Measurements from ENCODE around the gene LIMD2.
"Not testable (repeated sequence)": the region's sequence is repeated elsewhere in the genome, so short reads cannot be mapped to it uniquely, and the experiment has no call there.

Gene LIMD2

DNA sequence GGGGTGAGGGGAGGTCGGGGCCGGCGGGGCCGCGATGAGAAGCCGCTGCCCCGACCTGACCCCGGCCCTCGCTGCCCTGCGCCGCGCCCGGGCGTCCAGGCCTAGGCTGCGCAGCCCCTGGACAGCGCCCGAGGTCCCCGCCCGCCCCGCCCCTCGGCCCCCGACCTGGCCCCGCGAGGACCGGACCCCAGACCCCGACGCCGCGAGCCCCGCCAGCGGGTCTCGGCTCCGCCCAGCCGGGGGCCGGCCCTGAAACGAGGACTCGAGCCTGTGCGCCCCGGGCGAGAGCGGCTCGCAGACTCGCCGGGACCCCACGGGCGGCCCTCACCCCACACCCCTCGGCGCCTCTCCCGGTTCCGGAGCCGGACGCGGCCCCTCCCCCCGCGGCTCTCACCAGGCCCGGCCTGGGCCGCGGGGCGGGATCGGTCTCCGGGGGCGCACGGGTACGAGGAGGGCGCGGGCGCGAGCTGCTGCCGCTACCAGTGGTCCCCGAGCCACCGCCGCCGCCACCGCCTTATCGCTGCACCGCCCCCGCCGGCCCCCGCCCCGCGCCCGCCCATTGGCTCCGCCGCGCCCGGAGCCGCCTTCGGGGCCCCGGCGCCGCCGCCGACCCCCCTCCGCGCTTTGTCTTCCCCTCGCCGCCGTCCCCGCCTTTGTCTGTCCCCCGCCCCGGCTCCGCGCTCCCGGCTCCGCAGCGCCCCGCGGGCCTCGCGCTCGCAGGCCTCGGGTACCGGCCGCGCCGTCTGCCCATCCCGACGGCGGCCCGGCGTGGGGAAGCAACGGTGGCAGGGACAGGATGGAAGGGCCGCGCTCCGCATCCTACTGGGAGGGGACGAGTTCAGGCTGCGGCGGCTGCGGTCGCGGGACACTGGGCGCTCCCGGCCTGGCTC, at the start of gene LIMD2:
Gene LIMD2 (minus strand): TSS at position 488 of the 890 bp plus-strand sequence. CDS start 827 bp downstream, outside the sequence.
- DNase-seq (ENCODE audit: low read depth): peak; percentile 80

DNA sequence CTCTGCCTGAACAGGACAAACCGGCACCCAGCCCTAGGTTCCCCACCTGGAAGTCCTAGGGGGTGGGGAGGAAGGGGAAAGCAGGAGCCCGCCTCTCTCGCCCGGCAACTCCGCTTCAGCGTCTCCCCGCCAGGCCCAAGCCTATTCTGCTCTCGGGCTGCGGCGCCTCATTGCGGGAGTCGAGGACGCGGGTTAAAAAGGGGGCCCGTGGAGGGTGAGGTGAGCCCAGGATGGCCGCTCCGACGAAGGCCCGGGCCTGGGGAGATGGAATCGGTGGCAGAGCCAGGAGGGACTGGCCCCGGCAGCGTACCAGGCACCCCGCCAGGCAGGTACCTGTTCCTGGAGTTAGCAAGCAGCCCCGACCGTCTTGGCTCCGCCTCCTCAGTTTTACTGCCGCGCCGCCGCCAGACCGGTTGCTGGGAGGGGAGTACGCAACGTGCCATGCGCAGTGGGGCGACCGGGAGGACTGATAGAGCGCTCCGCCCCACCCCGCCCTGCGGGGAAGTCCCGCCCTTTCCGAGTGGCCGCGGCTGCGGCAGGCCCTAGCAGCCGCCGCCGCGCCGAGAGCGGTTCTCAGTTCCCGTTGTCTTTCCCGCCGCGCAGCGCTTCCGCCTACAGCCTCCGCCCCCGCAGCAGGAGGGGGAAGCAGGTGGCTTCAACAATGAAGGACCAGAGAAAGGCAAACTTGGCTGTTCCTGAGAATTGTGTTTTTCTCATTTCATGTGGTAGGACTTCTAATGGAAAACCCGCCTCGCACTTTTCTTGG, 41.7 kb upstream of the LIMD2 start, which contains the start of gene STRADA:
Gene STRADA (minus strand): TSS at position 392 of the 766 bp plus-strand sequence. CDS start 13,430 bp downstream, outside the sequence.
- peak; percentile 99 for DNase-seq (ENCODE audit: low read depth)

DNA sequence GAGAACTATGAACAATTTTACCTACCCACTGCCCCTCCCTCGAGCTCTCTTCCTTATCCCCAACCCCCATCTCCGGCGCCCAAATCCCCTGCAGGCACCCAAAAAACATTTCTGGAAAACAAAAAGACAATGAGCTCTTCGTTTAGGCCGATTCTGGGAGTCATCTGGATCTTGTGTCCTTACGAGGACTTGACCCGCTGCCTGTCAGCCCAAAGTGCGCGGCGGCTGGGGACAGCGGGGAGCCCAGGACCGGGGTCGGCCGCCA, 41.1 kb upstream of the LIMD2 start:
- no peak for DNase-seq (ENCODE audit: low read depth)

DNA sequence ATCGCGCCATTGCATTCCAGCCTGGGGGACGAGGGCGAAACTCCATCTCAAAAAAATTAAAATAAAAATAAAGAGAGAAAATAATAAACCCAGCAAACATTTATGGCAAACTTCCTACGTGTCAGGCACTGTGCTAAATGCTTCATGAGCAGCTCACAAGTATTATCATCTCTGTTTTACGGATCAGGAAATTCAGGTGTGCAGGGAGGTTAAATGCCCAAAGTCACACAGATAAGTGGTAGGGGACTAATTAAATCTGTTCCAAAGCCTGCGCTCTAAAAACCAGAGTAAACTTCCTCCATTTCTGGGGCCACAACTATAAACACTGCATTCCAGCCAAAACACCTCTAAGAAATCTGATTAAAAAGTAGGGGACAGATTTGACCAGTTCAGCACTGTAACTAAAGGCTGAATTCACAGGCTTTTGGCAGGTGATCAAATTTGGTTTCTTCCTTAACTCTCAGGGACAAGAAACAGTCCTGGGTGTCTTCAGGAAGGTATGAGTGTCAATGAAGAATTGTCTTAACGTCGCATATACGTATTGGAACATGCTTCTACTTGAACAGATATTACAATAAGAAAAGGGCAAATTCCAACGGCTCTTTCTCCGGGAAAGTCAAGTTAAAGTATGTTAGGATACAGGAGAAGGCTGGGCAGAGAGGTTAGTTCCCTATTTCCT, 40.7 kb upstream of the LIMD2 start:
- no peak for DNase-seq (ENCODE audit: low read depth)

DNA sequence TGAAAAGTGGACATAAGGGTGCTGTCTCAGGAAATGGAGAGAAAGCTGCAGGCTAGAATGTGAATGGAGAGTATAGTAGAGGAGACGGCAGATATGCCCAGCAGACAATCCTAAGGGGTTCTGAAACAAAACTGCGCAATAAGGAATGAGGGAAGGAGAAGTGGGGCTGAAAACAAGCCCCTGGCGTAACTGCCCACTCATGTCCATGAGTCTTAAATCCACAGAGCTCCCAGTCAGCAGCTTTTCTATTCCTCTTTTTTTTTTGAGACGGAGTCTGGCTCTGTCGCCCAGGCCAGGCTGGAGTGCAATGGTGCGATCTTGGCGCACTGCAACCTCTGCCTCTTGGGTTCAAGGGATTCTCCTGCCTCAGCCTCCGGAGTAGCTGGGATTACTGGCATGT, 35.8 kb upstream of the LIMD2 start:
- DNase-seq (ENCODE audit: low read depth): no peak

DNA sequence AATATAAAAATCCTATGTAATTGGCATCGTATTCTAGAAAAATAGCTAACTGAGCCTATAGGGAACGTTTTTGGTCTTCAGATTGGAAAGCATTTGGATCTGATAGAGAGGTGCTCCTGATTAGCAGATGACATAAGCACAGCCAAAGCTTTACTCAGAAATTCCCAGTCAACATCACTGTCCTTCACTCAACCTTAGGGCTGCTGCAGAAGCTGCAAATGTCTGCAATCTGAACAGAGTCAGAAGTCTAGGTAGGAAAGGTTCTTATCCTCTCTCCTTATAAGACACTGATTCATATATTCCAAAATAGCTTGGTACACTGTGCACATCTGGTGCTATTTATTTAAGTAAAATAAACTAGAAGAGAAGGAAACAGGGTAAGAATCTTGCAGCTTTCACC, 22.5 kb upstream of the LIMD2 start:
- no peak for DNase-seq (ENCODE audit: low read depth)

DNA sequence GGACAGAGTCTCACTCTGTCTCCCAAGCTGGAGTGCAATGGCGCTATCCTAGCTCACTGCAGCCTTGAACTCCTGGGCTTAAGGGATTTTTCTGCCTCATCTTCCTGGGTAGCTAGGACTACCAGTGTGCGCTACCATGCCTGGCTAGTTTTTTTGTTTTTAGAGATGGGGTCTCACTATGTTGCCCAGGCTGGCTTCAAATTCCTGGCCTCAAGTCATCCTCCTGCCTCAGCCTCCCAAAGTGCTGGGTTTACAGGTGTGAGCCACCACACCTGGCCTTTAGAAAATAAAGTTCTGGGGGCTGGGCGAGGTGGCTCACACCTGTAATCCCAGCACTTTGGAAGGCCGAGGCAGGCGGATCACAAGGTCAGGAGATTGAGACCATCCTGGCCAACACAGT, 20.3 kb upstream of the LIMD2 start:
- not testable (repeated sequence) for DNase-seq (ENCODE audit: low read depth)

DNA sequence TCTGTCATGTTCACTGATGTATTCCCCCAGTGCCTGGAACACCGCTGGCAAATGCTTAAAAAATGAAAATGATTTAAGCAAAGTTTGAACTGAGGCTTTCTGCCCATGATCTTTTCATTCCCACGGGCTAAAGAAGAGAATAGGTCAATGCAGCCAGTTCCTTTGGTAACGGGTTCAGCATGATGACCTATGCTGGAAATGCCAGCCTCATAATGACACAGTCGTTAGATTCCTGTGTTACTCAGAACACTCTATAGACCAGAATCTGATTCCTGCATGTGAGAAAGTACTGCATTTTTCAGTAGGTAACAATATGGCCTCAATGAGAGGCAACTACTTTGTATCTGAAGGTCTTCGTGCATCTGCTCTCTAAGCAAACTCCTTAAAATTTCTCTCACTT, 19.1 kb upstream of the LIMD2 start:
- no peak for DNase-seq (ENCODE audit: low read depth)

DNA sequence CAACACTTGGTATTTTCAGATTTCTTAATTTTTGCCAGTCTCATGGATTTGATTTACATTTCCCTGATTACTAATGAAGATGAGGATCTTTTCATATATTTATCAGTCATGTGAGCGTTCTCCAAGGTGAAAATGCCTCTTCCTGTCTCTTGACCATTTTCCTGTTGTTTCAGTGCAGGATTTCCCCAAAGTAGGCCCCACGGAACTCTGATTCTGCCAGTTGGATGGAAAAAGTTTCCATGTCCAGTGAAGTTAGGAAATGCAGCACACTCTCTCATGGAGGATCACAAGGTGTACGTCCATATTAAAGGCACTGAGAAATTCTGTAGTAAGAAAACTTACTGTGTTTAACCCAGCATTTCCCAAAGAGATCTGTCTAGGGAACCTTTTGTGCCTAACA, 16.5 kb upstream of the LIMD2 start:
- DNase-seq (ENCODE audit: low read depth): no peak

DNA sequence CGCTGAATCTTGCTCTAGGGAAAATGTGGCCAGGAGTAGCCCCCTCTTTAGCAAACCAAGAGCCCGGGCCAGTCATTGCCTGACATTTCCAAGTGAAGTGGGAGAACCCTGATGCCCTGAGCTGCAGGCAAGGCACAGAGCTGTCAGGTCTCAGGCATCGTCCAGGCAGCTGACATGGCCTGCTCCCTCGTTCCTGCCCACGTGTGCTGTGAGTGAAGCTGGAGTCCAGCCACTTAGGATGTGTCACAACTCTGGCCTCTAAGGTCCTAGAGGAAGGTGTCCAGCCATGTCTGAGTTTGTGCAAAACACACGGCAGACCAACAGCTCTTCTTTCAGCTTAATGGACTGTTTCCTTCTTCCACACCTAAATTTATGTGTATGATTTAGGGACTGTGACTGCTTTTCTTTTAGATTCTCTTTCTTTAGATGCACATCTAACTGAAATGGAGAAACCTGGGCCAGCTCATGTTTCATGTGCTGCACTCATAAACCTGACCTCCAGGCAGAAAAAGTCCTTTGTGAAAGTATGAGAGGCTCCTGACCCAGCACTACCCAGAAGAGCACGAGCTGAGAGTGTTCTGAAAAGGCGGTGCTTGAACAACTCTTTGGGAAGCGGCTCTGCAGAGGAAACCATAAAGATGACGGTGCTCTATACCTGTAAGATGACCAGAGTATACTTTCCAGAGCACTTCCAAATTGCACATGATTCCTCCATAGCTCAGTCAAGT, 14.8 kb upstream of the LIMD2 start:
- DNase-seq (ENCODE audit: low read depth): no peak

DNA sequence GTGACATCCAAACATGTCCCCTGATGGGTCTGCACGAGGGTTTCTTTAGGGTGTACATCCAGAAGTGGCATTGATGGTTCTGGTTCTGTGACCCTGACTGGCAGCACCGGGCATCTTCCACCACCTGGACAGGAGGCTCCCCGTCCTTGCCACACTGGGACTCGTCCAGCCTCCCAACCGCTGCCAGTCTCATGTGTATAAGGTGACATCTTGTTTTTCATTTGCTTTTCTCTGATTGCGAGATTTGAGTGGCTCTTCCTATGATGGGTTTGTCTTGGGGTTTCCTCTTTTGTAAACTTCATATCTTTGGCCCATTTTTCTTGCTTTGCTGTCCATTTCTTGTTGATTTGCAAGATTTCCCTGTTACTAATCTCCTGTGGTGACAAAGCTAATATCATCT, 9.2 kb upstream of the LIMD2 start:
- no peak for DNase-seq (ENCODE audit: low read depth)

DNA sequence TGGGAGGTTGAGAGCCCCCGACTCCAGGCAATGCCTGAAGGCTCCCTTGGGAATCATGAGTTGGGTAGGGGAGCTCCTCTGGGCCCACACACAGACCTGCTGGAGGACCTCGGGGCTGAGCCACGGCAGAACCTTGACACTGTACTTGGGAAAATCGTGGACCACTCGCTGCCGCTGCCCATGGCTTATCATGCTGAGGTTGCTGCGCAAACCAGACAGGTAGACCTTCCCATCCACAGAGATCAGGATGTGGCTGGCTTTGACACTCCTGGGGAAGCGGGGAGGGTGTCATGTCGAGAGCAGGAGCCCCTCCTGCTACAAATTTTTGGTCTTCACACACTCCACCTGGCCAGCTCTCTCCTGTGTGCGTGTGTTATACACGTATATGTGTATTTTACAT, 7.2 kb upstream of the LIMD2 start:
- no peak for DNase-seq (ENCODE audit: low read depth)

DNA sequence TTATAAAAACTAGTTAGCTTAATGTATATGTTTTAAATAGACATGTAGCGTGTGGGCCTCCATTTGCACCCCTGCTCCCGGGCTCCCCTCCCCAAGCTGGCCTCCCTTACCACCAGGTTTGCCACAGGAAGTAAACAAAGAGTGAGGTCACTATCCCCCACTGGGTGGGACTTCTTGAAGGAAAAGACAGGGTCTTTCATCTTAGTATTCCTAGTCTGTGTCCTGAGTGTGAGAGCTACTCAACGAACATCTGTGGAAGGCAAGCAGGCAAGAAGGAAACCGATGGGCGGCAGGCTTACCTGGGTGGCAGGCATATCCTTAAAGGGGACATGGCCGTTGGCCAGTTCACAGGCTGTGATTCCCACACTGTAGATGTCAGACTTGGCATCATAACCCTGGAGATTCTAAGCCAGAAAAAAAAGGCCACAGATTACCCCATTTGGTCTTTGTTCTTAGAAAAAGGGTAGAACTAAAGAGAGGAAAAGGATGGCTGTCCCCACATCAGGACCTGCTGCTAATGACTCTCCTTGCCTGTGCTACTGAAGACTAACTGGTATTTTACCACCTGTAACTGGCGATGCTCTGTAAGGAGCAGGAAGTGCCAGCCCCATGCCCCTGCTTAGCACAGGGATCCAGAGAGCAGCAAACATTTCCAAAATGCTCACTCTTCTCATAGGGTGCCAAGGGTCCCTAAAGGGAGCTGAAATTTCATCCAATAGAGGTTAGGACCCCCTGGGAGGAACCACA, 6.6 kb upstream of the LIMD2 start:
- no peak for DNase-seq (ENCODE audit: low read depth)

DNA sequence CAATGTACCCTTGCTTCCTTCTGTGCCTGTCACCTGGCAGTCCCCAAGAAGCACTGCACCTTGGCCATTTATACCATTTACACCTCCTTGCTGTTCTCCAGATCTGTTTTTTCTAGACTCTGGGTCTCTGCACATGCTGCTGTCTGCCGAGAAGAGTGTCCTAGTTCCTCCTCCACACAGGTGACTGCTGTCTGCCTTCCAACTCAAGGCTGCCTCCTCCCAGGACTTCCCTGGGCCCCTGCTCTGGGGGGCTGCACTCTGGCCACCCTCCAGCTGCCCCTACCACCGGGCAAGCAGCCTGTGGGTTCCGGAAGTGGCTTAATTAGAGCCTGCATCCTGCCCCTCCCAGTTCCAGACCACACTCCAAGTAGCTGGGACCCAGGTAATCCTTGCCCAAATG, 5.7 kb upstream of the LIMD2 start:
- DNase-seq (ENCODE audit: low read depth): no peak

DNA sequence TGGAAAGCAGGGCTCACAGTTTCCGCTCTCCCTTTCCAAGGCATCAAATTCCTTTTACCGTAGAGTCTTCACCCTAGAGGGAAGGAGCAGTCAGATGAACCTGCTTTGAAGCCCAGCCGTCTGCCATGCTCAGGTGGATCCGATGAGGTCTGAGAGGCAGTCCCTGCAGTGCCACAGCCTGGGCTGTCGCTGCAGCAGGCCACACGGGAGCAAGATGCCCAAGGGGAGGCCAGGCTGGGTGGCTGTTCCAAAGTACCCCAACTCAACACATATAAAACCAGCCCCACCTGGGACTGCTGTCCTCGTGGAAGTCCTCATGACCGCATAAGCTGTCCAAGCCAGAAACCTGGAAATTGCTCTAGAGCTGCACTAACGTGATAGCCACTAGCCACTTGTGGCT, 4.9 kb upstream of the LIMD2 start:
- DNase-seq (ENCODE audit: low read depth): no peak

DNA sequence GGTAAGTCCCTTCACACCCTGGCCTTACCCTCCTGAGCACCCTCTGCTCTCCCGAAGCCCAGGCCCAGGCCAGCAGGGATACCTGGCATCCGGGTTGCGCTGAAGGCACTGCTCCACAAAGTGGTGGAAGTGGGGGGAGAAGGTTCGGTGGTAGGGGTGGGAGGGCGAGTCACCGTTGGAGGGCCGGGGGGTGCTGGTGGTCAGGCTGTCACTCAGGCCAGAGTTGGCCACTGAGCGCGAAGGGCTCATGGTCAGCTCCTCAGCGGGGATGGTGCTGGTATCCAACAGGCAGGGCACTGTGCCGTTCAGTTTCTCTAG, 4.3 kb upstream of the LIMD2 start:
- no peak for DNase-seq (ENCODE audit: low read depth)

DNA sequence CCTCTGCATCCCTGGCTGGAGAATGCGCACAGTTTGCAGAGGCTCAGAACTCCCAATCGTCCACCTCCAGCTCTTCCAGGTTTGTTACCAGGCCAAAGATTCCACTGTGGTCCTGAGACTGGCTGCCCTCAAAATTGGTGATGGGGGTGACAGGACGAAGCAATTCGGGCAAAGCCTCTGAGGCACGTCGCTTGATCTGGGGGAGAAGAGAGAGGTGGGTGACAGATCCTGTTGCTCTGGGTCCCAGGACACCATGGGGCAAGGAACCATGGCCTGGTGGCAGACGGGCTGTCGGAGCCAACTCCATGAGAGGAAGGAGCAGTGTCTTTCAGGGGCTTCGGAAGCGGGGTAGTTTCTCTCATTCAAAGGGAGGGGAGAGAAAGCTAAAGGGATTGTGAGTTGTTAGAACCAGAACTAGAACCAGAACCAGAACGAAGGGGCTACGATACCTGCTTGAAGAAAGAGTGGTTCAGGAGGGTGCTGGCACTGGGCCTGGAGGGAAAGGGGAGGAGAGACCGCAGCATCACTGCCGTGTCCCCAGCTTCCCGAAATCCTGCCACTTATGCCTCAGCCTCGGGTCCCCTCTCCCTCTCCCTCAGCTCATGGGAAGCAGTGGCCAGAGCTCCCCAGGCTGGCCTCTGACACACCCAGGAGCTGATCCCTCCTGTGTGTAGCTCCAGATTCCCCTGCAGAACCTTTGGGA, 3.8 kb upstream of the LIMD2 start:
- DNase-seq (ENCODE audit: low read depth): no peak

DNA sequence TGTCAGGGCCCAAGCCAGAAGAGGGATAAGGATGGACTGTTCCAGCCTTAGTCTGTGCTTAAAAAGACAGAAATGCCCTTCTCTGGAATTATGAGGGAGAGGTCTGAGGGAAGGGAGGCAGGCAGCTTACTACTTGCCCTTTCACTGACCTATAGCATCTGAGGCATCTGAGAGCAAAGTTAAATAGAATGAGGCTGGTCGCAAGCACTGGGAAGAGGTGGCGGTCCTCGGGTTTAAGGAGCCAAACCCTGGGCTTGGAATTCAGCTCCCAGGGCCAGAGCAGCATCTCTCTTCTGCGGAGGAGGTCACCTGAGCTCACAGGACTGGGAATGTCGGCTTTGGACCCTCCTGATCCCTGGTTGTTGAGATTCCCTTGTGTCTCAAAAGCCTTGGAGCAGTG, 3.1 kb upstream of the LIMD2 start:
- DNase-seq (ENCODE audit: low read depth): no peak

DNA sequence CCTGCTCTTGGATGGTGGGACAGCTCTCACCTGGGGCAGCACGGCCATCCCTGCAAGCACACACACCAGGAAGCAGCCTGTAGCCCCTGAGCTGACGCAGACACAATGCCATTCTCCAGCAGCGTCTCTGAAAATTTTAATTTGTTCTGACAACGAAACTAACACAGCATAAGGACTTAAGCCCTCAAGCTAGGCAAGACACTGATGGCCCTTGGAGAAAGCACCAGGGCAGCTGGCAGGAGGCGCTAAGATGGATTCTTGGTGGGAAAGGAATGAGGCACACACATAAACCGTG, 2.7 kb upstream of the LIMD2 start:
- no peak for DNase-seq (ENCODE audit: low read depth)

DNA sequence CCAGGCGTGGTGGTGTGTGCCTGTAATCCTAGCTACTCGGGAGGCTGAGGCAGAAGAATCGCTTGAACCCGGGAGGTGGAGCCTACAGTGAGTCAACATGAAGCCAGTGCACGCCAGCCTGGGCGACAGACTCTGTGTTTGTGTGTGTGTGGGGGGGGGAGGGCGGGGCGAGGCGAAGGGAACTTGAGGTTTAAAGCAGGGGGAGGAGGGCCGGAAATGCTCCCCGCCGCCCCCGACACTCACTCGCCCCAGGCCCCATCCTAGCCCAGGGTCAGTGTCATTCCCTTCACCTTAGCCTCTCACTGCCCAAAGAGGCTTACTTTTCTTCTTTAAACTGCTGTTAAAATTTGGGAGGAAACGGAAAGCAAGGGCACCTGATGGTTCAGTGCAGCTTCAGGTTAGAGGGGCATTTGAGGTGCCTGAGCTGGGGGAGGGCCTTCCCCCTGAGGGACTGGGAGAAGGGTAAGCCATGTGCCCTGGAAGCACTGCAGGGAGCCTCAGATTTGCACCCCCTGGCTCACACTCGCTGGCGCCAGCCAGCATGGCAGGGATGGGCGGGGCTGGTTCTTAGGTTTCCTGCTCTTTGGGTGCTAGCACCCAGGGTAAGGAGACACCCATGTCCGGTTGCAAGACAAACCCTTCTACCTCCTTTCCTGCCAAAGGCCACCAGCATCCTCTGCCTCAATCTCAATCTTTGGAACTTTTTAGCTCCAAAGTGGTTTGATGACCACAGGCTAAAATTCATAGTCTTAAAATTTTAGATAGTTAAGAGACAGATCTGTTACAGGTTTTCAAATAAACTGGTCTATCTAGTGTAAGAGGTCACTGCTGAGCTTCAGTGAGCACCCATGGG, 2.2 kb upstream of the LIMD2 start:
- DNase-seq (ENCODE audit: low read depth): peak; percentile 72
